Measurements from ENCODE around the gene IKZF2.

IKZF2 gene

GRCh38 chr2:212962691-212963090 lies 188.7 kb downstream of the IKZF2 start:
- TF ChIP-seq CTCF (IDR thresholded peaks at IDR 0.05; ENCODE audit: low read depth, low read length): no peak
- DNase-seq (ENCODE audit: low read depth in 2 of 2): no peak
- no peak overlapping the region for H3K4me3 ChIP-seq (replicated peaks in 1 of 2; ENCODE audit: low read depth in 2 of 2, low read length in 2 of 2)

- DNase-seq (ENCODE audit: low read depth in 2 of 2): no peak
- H3K4me3 ChIP-seq (replicated peaks in 1 of 2; ENCODE audit: low read depth in 2 of 2, low read length in 2 of 2): no peak overlapping the region
- no peak for TF ChIP-seq CTCF (IDR thresholded peaks at IDR 0.05; ENCODE audit: low read depth, low read length)
Measured at GRCh38 chr2:212961255-212961654, 190.2 kb downstream of the IKZF2 start.

- no peak for TF ChIP-seq CTCF (IDR thresholded peaks at IDR 0.05; ENCODE audit: low read depth, low read length)
- H3K4me3 ChIP-seq (replicated peaks in 1 of 2; ENCODE audit: low read depth in 2 of 2, low read length in 2 of 2): no peak overlapping the region
- no peak for DNase-seq (ENCODE audit: low read depth in 2 of 2)
Measured at GRCh38 chr2:212960336-212960735, 191.1 kb downstream of the IKZF2 start.

GRCh38 chr2:212959471-212960117 lies 191.8 kb downstream of the IKZF2 start:
- no peak for DNase-seq (ENCODE audit: low read depth in 2 of 2)
- H3K4me3 ChIP-seq (replicated peaks in 1 of 2; ENCODE audit: low read depth in 2 of 2, low read length in 2 of 2): no peak overlapping the region
- TF ChIP-seq CTCF (IDR thresholded peaks at IDR 0.05; ENCODE audit: low read depth, low read length): no peak

- TF ChIP-seq CTCF (IDR thresholded peaks at IDR 0.05; ENCODE audit: low read depth, low read length): no peak
- H3K4me3 ChIP-seq (replicated peaks in 1 of 2; ENCODE audit: low read depth in 2 of 2, low read length in 2 of 2): no peak overlapping the region
- DNase-seq (ENCODE audit: low read depth in 2 of 2): peak; percentile 38 to 80
Measured at GRCh38 chr2:212958757-212959295, 192.6 kb downstream of the IKZF2 start.

- no peak overlapping the region for H3K4me3 ChIP-seq (replicated peaks in 1 of 2; ENCODE audit: low read depth in 2 of 2, low read length in 2 of 2)
- DNase-seq (ENCODE audit: low read depth in 2 of 2): no peak
- no peak for TF ChIP-seq CTCF (IDR thresholded peaks at IDR 0.05; ENCODE audit: low read depth, low read length)
Measured at GRCh38 chr2:212958133-212958532, 193.3 kb downstream of the IKZF2 start.

GRCh38 chr2:212957624-212958023 lies 193.8 kb downstream of the IKZF2 start:
- H3K4me3 ChIP-seq (replicated peaks in 1 of 2; ENCODE audit: low read depth in 2 of 2, low read length in 2 of 2): no peak overlapping the region
- DNase-seq (ENCODE audit: low read depth in 2 of 2): no peak
- no peak for TF ChIP-seq CTCF (IDR thresholded peaks at IDR 0.05; ENCODE audit: low read depth, low read length)
